Esophagus squamous epithelium (tissue), 4 donors: Measurements from ENCODE around the gene GUK1.

Source experiments
- CTCF ChIP-seq, 6 experiments: fragments of 450-650 bp in 4 of 6; fragments of 200-600 bp in 2 of 6; sonication (generic) in 2 of 6; IDR thresholded peaks; one replicate each; pipeline ENCODE4 v1.5.1; 2016 to 2019; ENCODE audit warnings: antibody characterized with exemption in 6 of 6, mild to moderate bottlenecking in 4 of 6, moderate library complexity in 4 of 6
- POLR2A ChIP-seq, 4 donors: fragments of 450-650 bp; IDR thresholded peaks; one replicate each; pipeline ENCODE4 v1.6.1; 2017; ENCODE audit warnings: antibody characterized with exemption in 4 of 4, mild to moderate bottlenecking in 4 of 4, moderate library complexity in 3 of 4

- TF ChIP-seq CTCF (IDR thresholded peaks at IDR 0.05) = no peak
- no peak for TF ChIP-seq POLR2A (IDR thresholded peaks at IDR 0.05)
These were observed 37.9 kb downstream of the GUK1 start for GRCh38 chr1:228177721-228178710.
